Upper lobe of right lung (tissue), 1 donor: ENCODE data around the gene MYO9A. TPM values are rescaled to one million over a fixed set of nuclear protein-coding genes. Genes with fewer than 3 reads are reported as not detected.
"Not testable (repeated sequence)": the region's sequence is repeated elsewhere in the genome, so short reads cannot be mapped to it uniquely, and the experiment has no call there.

ENCODE experiments used
- ATAC-seq: fragments of 200-7000 bp; cut with Tn5 transposase; one replicate; pipeline ENCODE4 v1.9.1; 2020; ENCODE audit warnings: mild to moderate bottlenecking, moderate library complexity
- DNase-seq: peaks from one replicate; pipeline ENCODE4 v3.0.0-alpha.2; 2020
- H3K27ac ChIP-seq: fragments of 200-600 bp; one replicate; pipeline ENCODE4 v1.8.0; 2022
- H3K27me3 ChIP-seq: fragments of 200-600 bp; one replicate; pipeline ENCODE4 v1.8.0; 2022; ENCODE audit warnings: mild to moderate bottlenecking
- H3K36me3 ChIP-seq: fragments of 200-600 bp; one replicate; pipeline ENCODE4 v1.8.0; 2022
- H3K4me1 ChIP-seq: fragments of 200-600 bp; one replicate; pipeline ENCODE4 v1.8.0; 2022
- H3K4me3 ChIP-seq: fragments of 200-600 bp; one replicate; pipeline ENCODE4 v1.8.0; 2022; ENCODE audit warnings: mild to moderate bottlenecking
- H3K9me3 ChIP-seq: fragments of 200-600 bp; one replicate; pipeline ENCODE4 v1.8.0; 2022
- intact Hi-C: fragments of 100-400 bp; cut with DNase I; formaldehyde crosslinking; loops from one replicate; pipeline ENCODE4 v1.11.0; 2022
- total RNA-seq: library from RNA; stranded (reverse); fragmentation: NEBNext Ultra II Directional; extraction: Animal tissue kit (Norgen Biotek cat#: 25700); gene quantifications from one replicate; pipeline ENCODE4 v1.2.1, GENCODE V29; 2021
- TF ChIP-seq, protein P1 (sequence below): fragments of 200-600 bp; IDR thresholded peaks from one replicate; pipeline ENCODE4 v1.8.0; 2022; ENCODE audit warnings: antibody characterized with exemption
- donor health status: DM: no; HTN: yes; CAD: no; lungs with severe emphysema.

The MYO9A gene
- total RNA-seq, 1 donor from 2014 or later = 82.5 TPM

DNA sequence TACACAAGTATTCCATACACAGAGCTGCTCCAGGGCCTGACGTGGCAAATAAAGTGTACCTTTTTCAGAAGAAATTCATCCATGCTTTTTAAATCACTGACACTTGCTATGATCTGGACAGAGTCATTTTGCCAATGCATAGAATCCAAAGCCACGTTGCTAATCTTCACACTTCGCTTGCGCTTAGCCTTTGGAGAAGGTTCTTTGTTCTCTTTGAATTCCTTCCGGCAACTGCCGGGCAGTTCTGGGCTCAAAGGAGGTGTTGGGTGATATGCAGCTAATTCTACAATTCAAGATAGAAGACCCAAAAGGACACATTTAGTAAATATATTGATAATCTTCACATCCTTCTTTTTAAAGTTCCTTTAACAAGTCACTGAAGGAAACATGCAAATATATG lies 237.7 kb downstream of the MYO9A start:
- H3K27me3 ChIP-seq = no peaks in the 10 kb centered on the region
- H3K27ac ChIP-seq = no peak overlapping the region
- H3K36me3 ChIP-seq = peaks cover 72% of the 10 kb centered on the region
- intact Hi-C loops = no loop called here
- TF ChIP-seq, protein P1, sequence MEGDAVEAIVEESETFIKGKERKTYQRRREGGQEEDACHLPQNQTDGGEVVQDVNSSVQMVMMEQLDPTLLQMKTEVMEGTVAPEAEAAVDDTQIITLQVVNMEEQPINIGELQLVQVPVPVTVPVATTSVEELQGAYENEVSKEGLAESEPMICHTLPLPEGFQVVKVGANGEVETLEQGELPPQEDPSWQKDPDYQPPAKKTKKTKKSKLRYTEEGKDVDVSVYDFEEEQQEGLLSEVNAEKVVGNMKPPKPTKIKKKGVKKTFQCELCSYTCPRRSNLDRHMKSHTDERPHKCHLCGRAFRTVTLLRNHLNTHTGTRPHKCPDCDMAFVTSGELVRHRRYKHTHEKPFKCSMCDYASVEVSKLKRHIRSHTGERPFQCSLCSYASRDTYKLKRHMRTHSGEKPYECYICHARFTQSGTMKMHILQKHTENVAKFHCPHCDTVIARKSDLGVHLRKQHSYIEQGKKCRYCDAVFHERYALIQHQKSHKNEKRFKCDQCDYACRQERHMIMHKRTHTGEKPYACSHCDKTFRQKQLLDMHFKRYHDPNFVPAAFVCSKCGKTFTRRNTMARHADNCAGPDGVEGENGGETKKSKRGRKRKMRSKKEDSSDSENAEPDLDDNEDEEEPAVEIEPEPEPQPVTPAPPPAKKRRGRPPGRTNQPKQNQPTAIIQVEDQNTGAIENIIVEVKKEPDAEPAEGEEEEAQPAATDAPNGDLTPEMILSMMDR = no peak
- no peak for DNase-seq
- ATAC-seq = no peak
- no peak overlapping the region for H3K4me3 ChIP-seq
- H3K9me3 ChIP-seq = no peaks in the 10 kb centered on the region
- no peaks in the 10 kb centered on the region for H3K4me1 ChIP-seq

DNA sequence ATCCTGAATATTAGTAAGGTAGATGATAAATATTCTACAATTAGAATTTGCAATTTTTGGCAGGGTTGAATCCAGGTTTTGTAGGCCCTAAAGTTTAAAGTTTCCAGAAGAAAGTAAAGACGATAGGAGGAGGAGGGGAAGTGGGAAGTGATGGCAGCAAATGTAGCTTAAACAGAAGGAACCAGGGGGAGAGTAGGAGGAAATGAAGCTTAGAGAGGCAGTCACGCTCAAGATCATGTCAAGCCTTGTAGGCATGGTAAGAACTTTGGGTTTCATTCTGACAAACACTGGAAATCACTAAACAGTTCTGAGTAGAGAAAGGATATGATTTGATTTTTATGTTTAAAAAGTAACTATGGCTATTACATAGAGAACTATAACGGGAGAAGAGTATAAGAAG lies 243.7 kb downstream of the MYO9A start:
- no peak overlapping the region for H3K4me3 ChIP-seq
- ATAC-seq = no peak
- no peaks in the 10 kb centered on the region for H3K27me3 ChIP-seq
- no peak for DNase-seq
- H3K36me3 ChIP-seq = peaks cover 37% of the 10 kb centered on the region
- TF ChIP-seq, protein P1 = no peak
- no peak overlapping the region for H3K27ac ChIP-seq
- H3K4me1 ChIP-seq = no peaks in the 10 kb centered on the region
- intact Hi-C loops = no loop called here
- no peaks in the 10 kb centered on the region for H3K9me3 ChIP-seq

DNA sequence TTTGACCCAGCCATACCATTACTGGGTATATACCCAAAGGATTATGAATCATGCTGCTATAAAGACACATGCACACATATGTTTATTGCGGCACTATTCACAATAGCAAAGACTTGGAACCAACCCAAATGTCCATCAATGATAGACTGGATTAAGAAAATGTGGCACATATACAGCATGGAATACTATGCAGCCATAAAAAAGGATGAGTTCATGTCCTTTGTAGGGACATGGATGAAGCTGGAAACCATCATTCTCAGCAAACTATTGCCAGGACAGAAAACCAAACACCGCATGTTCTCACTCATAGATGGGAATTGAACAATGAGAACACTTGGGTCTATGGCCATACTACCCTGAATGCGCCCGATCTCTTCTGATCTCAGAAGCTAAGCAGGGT lies 259.7 kb downstream of the MYO9A start:
- H3K4me1 ChIP-seq, ATAC-seq, intact Hi-C loops, H3K9me3 ChIP-seq, H3K4me3 ChIP-seq, H3K27ac ChIP-seq, H3K27me3 ChIP-seq, DNase-seq: not testable (repeated sequence)
- H3K36me3 ChIP-seq = peaks cover 37% of the 10 kb centered on the region

DNA sequence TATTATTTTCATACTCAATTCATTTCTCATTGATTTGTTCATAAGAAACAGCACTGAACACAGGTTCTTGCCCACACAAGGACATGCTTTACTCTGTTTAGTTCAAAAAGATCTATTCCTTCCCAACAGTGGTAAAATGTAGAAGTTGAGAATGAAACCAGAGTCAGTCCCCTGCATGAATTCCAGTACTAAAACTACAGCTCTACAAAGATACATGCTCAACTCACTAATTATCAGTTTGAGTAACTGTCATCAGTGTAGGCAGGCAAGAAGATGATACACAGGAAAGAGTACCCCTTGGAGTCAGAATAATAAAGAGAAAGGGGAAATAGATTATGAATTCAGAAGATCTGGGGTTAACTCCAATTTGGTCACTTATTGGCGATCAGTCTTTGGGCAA lies 264.4 kb downstream of the MYO9A start:
- H3K27ac ChIP-seq = no peak overlapping the region
- TF ChIP-seq, protein P1 = no peak
- no peaks in the 10 kb centered on the region for H3K9me3 ChIP-seq
- peaks cover 62% of the 10 kb centered on the region for H3K36me3 ChIP-seq
- DNase-seq (no peak), ATAC-seq (no peak)
- intact Hi-C loops = no loop called here
- no peaks in the 10 kb centered on the region for H3K4me1 ChIP-seq
- no peaks in the 10 kb centered on the region for H3K27me3 ChIP-seq
- H3K4me3 ChIP-seq = no peak overlapping the region

DNA sequence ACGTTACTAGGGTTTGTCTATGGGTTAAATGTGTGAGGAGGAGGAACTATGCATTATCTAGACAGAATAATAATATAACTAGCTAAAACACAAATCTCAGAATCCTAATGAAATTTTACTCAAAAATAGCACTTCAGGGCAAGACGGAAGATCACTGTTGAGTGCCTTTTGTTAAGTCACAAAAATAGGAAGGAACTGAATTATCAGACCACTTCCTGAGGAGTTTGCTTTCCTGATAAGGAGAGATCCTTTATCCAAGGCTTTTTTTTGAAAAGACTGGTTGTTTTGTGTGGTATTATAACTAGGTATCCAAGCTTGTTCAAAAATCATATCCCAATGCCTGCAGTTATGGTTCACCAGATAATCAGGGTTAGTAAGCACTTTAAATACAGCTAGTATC lies 273.0 kb downstream of the MYO9A start:
- Histone ChIP-seq H3K9me3 (no peaks in the 10 kb centered on the region), H3K4me1 (no peaks in the 10 kb centered on the region), H3K27ac (no peak overlapping the region), H3K36me3 (peaks cover 64% of the 10 kb centered on the region), H3K27me3 (no peaks in the 10 kb centered on the region), H3K4me3 (no peak overlapping the region)
- TF ChIP-seq, protein P1 = no peak
- ATAC-seq (no peak), DNase-seq (no peak)
- intact Hi-C loops = no loop called here

DNA sequence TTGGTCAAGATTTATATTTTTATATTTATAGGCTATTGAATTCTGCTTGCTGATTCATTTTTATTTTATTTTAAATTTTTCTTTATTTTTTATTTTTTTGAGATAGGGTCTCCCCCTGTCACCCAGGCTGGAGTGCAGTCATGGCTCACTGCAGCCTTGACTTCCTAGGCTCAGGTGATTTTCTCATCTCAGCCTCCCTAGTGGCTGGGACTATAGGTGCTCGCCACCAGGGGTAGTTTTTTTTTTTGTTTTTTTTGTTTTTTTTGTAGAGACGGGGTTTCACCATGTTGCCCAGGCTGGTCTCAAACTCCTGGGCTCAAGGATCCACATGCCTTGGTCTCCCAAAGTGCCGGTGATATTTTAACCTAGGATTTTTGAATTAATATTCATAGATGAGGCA lies 276.4 kb downstream of the MYO9A start:
- no peak overlapping the region for H3K27ac ChIP-seq
- peaks cover 38% of the 10 kb centered on the region for H3K36me3 ChIP-seq
- intact Hi-C loops = no loop called here
- no peaks in the 10 kb centered on the region for H3K9me3 ChIP-seq
- no peaks in the 10 kb centered on the region for H3K27me3 ChIP-seq
- no peak overlapping the region for H3K4me3 ChIP-seq
- H3K4me1 ChIP-seq = no peaks in the 10 kb centered on the region
- TF ChIP-seq, protein P1 = no peak
- no peak for DNase-seq
- ATAC-seq = no peak
